ENCODE data around the gene KLK10.
"Not testable (repeated sequence)": the region's sequence is repeated elsewhere in the genome, so short reads cannot be mapped to it uniquely, and the experiment has no call there.

Gene KLK10

GRCh38 chr19:50978772-50979390 is 40.6 kb downstream of the KLK10 start:
- no peak for TF ChIP-seq CTCF (IDR thresholded peaks at IDR 0.05; ENCODE audit: low read depth, low read length, missing control alignments)
- DNase-seq = no peak
- Histone ChIP-seq H3K36me3 (replicated peaks) (no peaks in the 10 kb centered on the region), H3K4me3 (ENCODE audit: low read depth, low read length) (no peak overlapping the region), H3K27me3 (replicated peaks) (no peaks in the 10 kb centered on the region), H3K27ac (no peak overlapping the region)
- in situ Hi-C loops (cut with HindIII; ENCODE audit: low pct_ligation_motif_present, low sequenced_read_pairs) = no loop called here

GRCh38 chr19:50977626-50978025 is 41.9 kb downstream of the KLK10 start:
- in situ Hi-C loops (cut with HindIII; ENCODE audit: low pct_ligation_motif_present, low sequenced_read_pairs) = no loop called here
- DNase-seq = no peak
- H3K27me3 ChIP-seq (replicated peaks) = no peaks in the 10 kb centered on the region
- no peak for TF ChIP-seq CTCF (IDR thresholded peaks at IDR 0.05; ENCODE audit: low read depth, low read length, missing control alignments)
- no peaks in the 10 kb centered on the region for H3K36me3 ChIP-seq (replicated peaks)
- H3K4me3 ChIP-seq (ENCODE audit: low read depth, low read length) = no peak overlapping the region
- H3K27ac ChIP-seq = no peak overlapping the region

- Histone ChIP-seq H3K27me3 (replicated peaks) (no peaks in the 10 kb centered on the region), H3K4me3 (ENCODE audit: low read depth, low read length) (no peak overlapping the region), H3K36me3 (replicated peaks) (no peaks in the 10 kb centered on the region), H3K27ac (no peak overlapping the region)
- DNase-seq = no peak
- no peak for TF ChIP-seq CTCF (IDR thresholded peaks at IDR 0.05; ENCODE audit: low read depth, low read length, missing control alignments)
- in situ Hi-C loops (cut with HindIII; ENCODE audit: low pct_ligation_motif_present, low sequenced_read_pairs) = no loop called here
Measured at GRCh38 chr19:50975766-50976165, 43.7 kb downstream of the KLK10 start.

GRCh38 chr19:50974702-50975556 is 44.6 kb downstream of the KLK10 start:
- no peak for TF ChIP-seq CTCF (IDR thresholded peaks at IDR 0.05; ENCODE audit: low read depth, low read length, missing control alignments)
- no peak overlapping the region for H3K27ac ChIP-seq
- no peak for DNase-seq
- in situ Hi-C loops (cut with HindIII; ENCODE audit: low pct_ligation_motif_present, low sequenced_read_pairs) = no loop called here
- H3K27me3 ChIP-seq (replicated peaks) = no peaks in the 10 kb centered on the region
- H3K4me3 ChIP-seq (ENCODE audit: low read depth, low read length) = no peak overlapping the region
- H3K36me3 ChIP-seq (replicated peaks) = no peaks in the 10 kb centered on the region

GRCh38 chr19:50972795-50973376 is 46.6 kb downstream of the KLK10 start:
- in situ Hi-C loops (cut with HindIII; ENCODE audit: low pct_ligation_motif_present, low sequenced_read_pairs) = no loop called here

GRCh38 chr19:50969810-50970209 is 49.7 kb downstream of the KLK10 start:
- H3K36me3 ChIP-seq (replicated peaks); H3K4me3 ChIP-seq (ENCODE audit: low read depth, low read length); H3K27me3 ChIP-seq (replicated peaks); DNase-seq; H3K27ac ChIP-seq; in situ Hi-C loops (cut with HindIII; ENCODE audit: low pct_ligation_motif_present, low sequenced_read_pairs): not testable (repeated sequence)

More at GRCh38 chr19:50972795-50973376, 46.6 kb downstream of the KLK10 start:
- no peak for TF ChIP-seq CTCF (IDR thresholded peaks at IDR 0.05; ENCODE audit: low read depth, low read length, missing control alignments)
- Histone ChIP-seq H3K27ac (no peak overlapping the region), H3K27me3 (replicated peaks) (no peaks in the 10 kb centered on the region), H3K36me3 (replicated peaks) (no peaks in the 10 kb centered on the region), H3K4me3 (ENCODE audit: low read depth, low read length) (no peak overlapping the region)
- DNase-seq = no peak
